DMS79 treated with DMSO at 0.1 percent for 48 hours (cell line): ENCODE data around the gene NF1.
"Not testable (repeated sequence)": the region's sequence is repeated elsewhere in the genome, so short reads cannot be mapped to it uniquely, and the experiment has no call there.

ENCODE experiments used
- DNase-seq: peaks from one replicate; lab custom pipeline; 2025; lab: John Stamatoyannopoulos, UW

Gene NF1

DNA sequence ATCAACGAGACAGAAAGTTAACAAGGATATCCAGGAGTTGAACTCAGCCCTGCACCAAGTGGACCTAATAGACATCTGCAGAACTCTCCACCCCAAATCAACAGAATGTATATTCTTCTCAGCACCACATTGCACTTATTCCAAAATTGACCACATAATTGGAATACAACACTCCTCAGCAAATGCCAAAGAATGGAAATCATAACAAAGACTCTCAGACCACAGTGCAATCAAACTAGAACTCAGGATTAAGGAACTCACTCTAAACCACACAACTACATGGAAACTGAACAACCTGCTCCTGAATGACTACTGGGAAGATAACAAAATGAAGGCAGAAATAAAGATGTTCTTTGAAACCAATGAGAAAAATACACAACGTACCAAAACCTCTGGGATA is 84.2 kb downstream of the NF1 start:
- DNase-seq, result not testable (repeated sequence)

- DNase-seq, result no peak
Observed at GRCh38 chr17:31195305-31195704, 100.5 kb downstream of the NF1 start.

- DNase-seq, result no peak
Observed at GRCh38 chr17:31198026-31198425, 103.2 kb downstream of the NF1 start.

DNA sequence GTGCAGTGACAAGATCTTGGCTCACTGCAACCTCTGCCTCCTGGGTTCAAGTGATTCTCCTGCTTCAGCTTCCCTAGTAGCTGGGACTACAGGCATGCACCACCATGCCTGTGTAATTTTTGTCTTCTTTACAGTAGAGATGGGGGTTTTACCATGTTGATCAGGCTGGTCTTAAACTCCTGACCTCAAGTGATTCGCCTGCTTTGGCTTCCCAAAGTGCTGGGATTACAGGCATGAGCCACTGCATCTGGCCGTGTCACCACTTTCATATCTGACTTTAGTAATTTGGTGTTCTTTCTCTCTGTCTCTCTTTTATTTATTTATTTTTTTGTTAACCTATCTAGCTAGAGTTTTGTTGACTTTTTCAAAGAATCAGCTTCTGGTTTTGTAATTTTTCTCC is 103.9 kb downstream of the NF1 start:
- DNase-seq, result not testable (repeated sequence)

GRCh38 chr17:31200287-31200686 is 105.5 kb downstream of the NF1 start:
- no peak for DNase-seq

- peak; percentile 81 for DNase-seq
Observed at GRCh38 chr17:31202968-31203367, 108.2 kb downstream of the NF1 start.

DNA sequence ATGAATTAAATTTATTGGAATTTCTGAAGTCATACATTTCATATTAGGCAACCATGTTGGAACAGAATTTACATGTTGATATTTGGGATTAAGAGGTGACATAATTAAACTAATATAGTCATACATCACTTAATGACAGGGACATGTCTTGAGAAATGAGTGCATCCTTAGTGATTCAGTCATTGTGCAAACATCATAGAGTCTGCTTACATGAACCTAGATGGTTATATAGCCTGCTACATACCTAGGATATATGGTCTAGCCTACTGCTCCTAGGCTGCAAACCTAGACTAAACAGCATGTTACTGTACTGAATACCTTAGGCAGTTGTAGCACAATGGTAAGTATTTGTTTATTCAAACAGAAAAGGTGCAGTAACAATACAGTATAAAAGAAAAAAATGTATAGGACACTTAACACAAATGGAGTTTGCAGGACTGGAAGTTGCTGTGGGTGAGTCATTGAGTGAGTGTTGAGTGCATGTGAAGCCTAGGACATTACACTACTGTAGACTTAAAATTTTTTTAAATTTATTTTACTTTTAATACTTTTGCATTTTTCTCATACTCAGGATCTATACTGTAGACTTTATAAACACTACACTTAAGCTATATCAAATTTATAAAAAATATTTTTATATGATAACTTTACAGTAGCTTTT is 116.7 kb downstream of the NF1 start:
- DNase-seq, result no peak

DNA sequence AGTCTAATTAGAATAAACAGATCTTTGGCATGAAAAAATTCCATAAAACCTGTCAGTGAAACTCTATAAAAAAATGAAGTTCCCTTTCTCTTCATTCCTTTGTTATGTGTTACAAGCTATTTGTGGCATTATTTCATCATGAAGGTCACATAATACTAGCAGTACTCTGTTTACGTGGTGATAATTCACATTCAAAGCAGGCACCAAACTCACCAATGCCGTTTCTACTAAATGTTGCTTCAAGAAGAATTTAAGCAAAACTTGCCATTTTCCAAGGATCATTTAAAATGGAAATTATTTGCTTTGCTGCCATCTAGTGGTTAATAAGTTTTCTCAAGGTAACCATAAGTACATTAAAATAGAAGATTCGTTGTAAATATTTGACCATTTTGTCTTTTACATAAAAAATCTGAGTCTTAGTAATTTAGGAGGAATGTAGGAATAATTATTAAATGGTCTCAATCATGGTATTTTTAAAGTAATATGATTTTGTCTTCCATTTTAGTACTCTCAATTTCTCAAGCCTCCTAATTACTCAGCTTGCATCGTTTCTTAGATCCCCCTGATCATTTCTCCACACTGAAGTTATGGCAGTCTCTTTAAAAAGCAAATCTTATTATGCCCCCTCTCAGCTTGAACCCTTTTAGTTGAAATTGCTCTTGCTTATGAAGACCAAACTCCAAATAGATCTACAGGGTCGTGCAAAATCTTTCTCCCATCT is 121.4 kb downstream of the NF1 start:
- DNase-seq, result peak; percentile 65

- DNase-seq, result no peak
Observed at GRCh38 chr17:31224366-31224765, 129.6 kb downstream of the NF1 start.

DNA sequence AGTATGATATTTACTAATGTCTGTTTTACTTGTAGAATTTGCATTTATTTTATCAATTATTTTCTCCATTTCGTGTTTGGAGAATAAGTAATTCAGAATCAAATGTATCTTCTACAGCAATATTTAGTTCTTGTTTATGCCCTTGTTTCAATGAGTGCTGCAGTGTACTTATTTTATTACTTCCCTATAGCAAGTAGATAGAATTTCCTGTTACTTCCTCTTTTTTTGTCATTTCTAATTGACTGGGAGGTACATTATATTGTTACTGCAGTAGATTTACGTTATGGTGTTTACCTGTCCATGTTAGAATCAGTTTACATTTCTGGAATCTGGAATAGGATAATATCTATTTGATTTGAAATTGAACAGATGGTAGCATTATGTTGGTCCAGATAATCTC is 131.1 kb downstream of the NF1 start:
- DNase-seq, result no peak

DNA sequence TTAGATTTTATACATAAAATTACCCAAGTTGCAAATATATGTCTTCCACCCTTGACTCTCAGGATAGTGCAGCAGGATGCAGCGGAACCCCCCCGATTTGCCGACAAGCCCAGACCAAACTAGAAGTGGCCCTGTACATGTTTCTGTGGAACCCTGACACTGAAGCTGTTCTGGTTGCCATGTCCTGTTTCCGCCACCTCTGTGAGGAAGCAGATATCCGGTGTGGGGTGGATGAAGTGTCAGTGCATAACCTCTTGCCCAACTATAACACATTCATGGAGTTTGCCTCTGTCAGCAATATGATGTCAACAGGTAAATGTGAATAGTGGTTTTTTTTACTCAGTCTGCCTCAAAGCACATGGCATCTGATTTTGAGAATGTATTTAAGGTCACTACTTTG is 131.6 kb downstream of the NF1 start:
- DNase-seq, result no peak

GRCh38 chr17:31226950-31227349 is 132.2 kb downstream of the NF1 start:
- no peak for DNase-seq

DNA sequence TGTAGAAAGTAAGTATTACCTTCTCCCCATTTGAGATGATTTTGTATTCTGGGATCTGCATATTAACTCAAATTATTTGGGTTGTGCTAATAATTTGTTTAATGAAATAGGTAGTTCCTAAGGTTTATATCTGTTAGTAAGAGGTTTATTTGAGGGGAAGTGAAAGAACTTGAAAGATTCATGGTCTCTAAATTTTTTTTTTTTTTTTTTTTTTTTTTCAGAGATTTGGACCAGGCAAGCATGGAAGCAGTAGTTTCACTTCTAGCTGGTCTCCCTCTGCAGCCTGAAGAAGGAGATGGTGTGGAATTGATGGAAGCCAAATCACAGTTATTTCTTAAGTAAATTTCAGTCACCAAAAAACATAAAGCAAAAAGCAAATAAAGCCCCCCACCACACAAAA is 137.1 kb downstream of the NF1 start:
- DNase-seq, result no peak

GRCh38 chr17:31235110-31235509 is 140.3 kb downstream of the NF1 start:
- DNase-seq, result no peak

DNA sequence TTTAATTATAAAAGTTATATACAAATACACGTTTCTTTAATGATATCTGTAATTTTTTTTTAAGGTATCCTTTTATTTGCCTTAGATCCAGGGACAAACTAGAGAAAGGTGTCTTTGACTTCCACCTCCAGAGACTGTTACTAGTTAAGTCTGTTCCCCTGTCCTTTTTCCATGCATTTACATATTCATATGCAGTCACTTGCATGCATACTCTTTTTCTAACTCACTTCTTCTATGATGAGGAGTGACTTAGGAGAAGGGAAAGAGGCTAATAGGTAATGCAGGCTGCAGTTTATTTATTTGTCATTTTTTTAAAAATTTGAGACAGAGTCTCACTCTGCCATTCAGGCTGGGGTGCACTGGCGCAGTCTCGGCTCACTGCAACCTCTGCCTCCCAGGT is 141.4 kb downstream of the NF1 start:
- no peak for DNase-seq

DNA sequence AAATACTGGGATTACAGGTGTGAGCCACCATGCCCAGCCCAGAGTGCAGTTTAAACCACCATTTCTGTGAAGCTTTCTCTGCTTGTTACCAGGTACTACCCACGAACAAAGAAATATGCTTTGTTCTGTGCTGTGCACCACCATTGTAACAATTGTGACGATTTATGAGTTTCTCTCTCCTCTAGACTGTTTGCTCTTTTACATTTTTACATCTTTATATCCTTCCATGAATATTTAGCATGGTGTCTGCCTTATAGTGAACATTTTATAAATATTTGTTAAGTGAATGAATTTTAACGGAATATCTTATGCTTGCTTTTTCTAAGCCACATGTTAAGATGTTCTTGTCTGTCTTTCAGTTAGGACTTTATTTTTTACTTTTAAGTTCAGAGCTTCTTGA is 141.9 kb downstream of the NF1 start:
- no peak for DNase-seq

DNA sequence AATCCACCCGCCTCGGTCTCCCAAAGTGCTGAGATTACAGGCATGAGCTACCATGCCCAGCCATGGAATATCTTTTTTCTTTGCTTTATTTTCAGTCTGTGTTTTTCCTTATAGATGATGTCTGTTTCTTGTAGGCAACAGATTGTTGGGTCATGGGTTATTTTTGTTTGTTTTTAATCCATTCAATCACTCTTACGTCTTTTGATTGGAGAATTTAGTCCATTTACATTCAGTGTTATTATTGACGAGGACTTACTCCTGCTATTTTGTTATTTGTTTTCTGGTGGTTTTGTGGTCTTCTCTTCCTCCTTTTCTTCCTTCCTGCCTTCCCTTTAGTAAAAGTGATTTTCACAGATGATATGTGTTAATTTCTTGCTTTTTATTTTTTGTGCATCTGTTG is 146.3 kb downstream of the NF1 start:
- no peak for DNase-seq

- DNase-seq, result no peak
Observed at GRCh38 chr17:31248986-31249834, 154.4 kb downstream of the NF1 start.

- DNase-seq, result no peak
Observed at GRCh38 chr17:31249835-31250141, 155.0 kb downstream of the NF1 start.

DNA sequence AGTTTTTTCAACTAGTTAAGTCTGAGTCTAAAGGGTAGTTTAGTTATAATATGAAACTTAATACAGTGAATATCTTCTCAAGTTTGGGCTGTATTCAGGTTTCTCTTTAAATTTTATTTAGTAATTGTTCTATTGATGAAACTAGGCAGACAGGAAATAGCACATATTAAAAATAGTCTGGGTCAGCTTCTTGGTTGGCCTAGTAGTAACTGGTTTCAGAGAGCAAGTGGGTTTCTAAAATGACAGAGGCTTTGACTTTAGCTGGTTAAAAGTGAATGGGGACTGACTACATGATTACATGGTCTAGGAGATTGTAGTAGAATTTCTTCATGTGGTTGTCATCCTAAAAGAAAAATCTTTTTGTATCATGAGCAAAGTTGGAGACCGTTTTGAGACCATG is 155.5 kb downstream of the NF1 start:
- DNase-seq, result no peak

DNA sequence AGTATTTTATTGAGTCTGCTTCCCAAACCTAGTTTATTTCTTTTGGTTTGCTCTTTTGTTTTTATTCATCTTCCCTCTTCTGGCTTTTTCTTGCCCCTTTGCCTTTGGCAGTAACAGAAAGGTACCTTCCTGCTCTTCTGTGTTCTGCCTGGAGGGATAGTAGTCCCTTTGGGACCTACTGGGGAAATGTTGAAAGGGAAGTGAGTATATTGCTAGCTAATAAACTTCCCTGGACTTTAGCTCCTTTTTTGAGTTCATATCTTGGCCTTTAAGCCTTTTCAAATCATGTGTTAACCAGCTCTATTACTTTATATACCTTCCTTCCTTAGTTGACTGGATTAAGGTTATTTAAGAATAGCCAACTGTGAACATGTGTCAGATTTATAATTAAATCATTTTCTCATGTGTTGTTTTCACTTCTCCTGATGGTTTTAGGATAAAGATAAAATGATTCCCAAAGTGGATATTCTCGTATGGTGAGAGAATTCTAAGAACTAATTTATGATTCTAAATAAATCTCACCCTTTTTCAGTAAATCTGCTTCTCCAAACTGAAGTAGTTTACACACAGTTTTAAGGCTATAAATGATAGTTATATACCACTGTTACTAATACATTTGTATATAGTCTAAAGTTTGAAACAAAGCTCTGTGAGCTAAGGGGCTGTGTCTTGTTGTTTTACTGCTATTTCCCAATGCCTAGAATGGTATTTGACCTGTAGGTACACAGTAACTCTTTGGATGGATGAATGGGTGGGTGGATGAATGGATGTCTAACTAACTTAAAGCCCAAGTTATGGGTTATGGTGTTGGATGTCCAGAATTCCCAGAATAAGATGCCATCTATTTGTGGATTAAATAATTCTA is 156.6 kb downstream of the NF1 start:
- no peak for DNase-seq

- no peak for DNase-seq
Observed at GRCh38 chr17:31251970-31252328, 157.2 kb downstream of the NF1 start.
